Measurements from ENCODE around the gene MYF5.
"Not testable (repeated sequence)": the region's sequence is repeated elsewhere in the genome, so short reads cannot be mapped to it uniquely, and the experiment has no call there.

The MYF5 gene

DNA sequence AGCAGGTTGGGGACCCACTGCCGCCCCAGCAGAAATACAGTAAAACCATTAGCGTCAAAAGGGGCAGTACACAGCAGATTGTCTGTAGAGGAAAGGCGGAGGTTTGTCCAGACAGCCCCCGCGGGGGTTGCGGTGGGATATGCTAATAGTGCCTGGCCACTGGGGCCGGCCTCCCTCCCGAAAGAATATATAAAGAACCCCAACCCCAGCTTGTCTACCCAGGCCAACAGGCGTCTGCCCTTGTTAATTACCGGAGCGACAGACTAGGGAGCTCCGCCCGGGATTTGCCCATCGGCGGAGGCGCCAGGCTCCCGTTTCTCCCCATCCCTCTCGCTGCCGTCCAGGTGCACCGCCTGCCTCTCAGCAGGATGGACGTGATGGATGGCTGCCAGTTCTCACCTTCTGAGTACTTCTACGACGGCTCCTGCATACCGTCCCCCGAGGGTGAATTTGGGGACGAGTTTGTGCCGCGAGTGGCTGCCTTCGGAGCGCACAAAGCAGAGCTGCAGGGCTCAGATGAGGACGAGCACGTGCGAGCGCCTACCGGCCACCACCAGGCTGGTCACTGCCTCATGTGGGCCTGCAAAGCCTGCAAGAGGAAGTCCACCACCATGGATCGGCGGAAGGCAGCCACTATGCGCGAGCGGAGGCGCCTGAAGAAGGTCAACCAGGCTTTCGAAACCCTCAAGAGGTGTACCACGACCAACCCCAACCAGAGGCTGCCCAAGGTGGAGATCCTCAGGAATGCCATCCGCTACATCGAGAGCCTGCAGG lies at the start of gene MYF5:
Gene MYF5, plus strand, starts transcription at position 217 of the 774 bp plus-strand sequence. Its CDS starts 152 bp downstream, at position 369.
- DNase-seq = no peak

DNA sequence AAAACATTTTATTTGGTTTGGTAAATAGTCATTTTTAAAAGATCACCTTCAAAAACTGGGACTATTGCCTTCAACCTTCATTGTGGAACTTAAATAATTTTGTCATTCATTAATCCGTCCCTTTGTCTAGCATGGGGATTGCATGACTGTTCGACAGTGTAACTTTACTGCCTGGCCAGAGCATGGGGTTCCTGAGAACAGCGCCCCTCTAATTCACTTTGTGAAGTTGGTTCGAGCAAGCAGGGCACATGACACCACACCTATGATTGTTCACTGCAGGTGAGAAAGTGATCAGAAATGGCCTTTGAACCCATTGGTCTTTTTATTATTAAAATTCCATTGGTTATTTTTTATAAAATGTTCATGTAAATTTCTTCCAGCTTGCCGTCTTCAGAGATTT lies 46.5 kb upstream of the MYF5 start:
- no peak for DNase-seq

GRCh38 chr12:80676042-80676636 lies 40.6 kb upstream of the MYF5 start:
- DNase-seq = not testable (repeated sequence)

GRCh38 chr12:80676856-80677255 lies 39.9 kb upstream of the MYF5 start:
- DNase-seq = no peak

GRCh38 chr12:80677994-80678393 lies 38.7 kb upstream of the MYF5 start:
- DNase-seq = no peak

- DNase-seq = no peak
Measured at GRCh38 chr12:80679346-80680131, 37.2 kb upstream of the MYF5 start.

GRCh38 chr12:80681287-80681686 lies 35.4 kb upstream of the MYF5 start:
- DNase-seq = no peak

GRCh38 chr12:80681786-80682185 lies 34.9 kb upstream of the MYF5 start:
- no peak for DNase-seq

- DNase-seq = no peak
Measured at GRCh38 chr12:80684077-80684495, 32.6 kb upstream of the MYF5 start.

GRCh38 chr12:80690090-80690489 lies 26.6 kb upstream of the MYF5 start:
- DNase-seq = no peak

DNA sequence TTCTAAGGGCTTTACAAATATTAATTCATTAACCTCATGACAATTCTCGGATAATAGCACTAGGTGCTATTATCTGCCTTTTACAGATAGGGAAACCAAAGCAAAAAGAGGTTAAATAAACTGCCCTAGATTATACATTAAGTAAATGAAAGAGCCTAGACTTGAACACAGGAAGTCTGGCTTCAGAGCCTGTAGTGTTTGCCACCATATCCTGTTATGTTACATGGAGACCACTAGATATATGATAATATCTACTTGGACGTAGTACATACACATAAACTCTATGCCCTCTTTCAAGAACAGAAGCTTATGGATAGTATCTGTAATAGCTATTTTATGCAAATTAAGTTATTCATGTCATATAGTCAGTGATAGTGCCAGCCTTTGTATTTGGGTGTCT lies 26.2 kb upstream of the MYF5 start:
- DNase-seq = no peak

- no peak for DNase-seq
Measured at GRCh38 chr12:80692114-80692513, 24.6 kb upstream of the MYF5 start.

GRCh38 chr12:80697270-80697887 lies 19.3 kb upstream of the MYF5 start:
- DNase-seq = no peak

GRCh38 chr12:80698256-80698655 lies 18.5 kb upstream of the MYF5 start:
- no peak for DNase-seq

DNA sequence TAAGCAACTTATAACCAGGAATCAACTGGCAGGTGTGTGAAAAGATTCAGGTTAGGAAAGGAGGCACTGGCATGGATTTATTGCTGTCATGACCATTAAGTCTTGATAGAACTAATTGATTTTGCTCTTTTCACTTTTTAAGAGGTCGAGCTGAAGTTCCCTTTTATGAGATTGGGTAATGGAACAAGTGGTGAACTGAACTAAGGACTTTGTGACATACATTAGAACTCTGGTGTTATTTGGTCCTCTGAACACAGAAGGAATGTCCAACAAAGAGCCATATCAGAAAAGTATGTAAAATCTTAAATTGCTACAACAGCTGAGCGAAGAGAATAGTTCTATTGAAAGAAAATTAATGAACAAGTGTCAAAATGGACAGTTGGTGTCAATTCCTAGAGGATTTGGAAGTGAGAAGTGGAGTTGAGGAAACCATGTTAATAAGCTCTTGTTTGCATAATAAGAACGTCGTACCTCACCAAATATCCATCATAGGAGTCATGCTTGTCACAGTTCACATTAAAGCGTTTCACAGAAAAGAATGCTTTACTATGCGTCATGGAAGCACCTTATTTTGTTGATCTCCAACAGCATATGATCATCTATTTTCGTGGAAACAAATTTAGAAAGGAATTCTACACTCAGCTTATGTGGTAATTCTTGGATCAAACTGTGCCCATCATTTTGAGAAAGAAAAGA lies 17.7 kb upstream of the MYF5 start:
- DNase-seq = no peak

DNA sequence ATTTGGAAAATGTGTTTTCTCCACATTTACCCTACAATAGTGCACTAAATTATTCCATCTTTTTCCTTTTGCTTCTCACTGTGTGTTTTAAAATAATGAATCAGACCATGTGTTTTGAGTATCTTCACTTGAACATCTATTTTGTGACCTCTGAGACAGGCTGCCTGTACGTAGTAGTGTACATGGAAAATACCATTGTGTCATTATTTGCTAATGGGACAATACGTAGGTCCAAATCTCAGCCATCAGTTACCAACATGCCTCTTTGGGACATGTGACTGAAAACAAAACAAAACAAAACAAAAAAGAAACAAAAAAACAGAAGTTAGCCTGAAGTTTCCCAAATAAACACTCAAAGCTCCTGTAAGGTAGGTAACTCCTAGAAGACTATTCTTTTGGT lies 16.4 kb upstream of the MYF5 start:
- DNase-seq = no peak

- DNase-seq = no peak
Measured at GRCh38 chr12:80701388-80701787, 15.3 kb upstream of the MYF5 start.

- DNase-seq = no peak
Measured at GRCh38 chr12:80702889-80703805, 13.6 kb upstream of the MYF5 start.

DNA sequence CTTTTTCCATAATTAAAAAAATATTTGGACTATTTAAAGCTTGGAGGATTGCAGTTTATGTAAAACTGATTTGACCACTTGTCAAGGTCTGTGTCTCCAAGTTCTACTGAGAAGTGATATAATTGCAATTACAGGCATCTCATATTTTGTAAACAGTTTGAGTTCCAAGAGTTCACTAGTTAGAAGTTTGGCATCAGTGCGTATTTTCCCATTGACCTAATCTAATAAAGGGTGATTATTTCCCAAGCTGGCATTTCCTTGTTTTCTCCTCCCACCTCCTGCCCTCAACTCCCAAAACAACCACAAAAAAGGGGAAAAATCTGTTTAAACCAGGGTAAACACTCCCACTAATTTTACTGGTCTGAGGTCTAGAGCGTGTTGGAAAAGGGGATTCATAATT lies 12.3 kb upstream of the MYF5 start:
- no peak for DNase-seq

- no peak for DNase-seq
Measured at GRCh38 chr12:80707126-80707829, 9.4 kb upstream of the MYF5 start, which contains the start of gene MYF6. Gene MYF6 (plus strand): TSS chr12:80707634. CDS start chr12:80707720, 86 bp downstream.

DNA sequence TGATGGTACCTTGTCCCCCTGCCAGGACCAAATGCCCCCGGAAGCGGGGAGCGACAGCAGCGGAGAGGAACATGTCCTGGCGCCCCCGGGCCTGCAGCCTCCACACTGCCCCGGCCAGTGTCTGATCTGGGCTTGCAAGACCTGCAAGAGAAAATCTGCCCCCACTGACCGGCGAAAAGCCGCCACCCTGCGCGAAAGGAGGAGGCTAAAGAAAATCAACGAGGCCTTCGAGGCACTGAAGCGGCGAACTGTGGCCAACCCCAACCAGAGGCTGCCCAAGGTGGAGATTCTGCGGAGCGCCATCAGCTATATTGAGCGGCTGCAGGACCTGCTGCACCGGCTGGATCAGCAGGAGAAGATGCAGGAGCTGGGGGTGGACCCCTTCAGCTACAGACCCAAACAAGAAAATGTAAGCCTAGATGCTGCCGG lies 8.9 kb upstream of the MYF5 start:
- DNase-seq = no peak
